ENCODE measurements around the gene ZNF134. TPM values are rescaled to one million over a fixed set of nuclear protein-coding genes. Genes with fewer than 3 reads are reported as not detected.

The ZNF134 gene
- total and polyA plus RNA-seq, 9 of the 15 experiments (the other 6 are each of a cell fraction or from before 2014, with no cell fraction given): 1.3 to 10.0 (median 5.7) TPM

DNA sequence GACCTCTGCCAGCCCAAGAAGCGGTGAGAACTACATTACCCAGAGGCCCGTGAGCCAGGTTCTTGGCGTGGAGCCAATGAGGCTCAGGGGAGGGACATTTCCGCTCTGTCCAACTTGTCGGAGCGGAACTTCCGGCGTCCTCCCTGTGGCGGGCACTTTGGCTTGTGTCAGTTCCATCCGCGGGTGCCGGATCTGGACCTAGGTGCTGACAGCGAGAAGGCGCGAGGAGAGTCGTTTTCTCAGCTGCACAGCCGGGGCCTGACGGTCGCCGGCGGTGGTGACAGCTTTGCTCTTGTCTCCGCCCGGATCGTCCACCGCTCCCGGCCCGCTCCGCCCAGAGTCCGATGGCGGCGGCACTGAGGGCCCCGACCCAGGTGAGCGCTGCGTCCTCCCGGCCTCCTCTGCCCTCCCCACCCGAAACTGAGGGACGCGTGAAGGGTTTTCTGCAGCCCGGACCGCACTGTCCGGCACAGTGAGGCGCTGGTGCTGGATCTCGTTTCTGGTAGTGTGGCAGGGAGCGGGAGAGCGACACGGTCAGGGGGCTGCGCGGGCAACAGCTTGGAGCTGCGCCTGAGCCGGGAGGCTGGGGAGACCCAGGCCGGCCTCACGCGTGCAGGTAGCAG lies 14.2 kb upstream of the ZNF134 start, which contains the start of gene ZNF530 (continued):
- TF ChIP-seq, protein P1, sequence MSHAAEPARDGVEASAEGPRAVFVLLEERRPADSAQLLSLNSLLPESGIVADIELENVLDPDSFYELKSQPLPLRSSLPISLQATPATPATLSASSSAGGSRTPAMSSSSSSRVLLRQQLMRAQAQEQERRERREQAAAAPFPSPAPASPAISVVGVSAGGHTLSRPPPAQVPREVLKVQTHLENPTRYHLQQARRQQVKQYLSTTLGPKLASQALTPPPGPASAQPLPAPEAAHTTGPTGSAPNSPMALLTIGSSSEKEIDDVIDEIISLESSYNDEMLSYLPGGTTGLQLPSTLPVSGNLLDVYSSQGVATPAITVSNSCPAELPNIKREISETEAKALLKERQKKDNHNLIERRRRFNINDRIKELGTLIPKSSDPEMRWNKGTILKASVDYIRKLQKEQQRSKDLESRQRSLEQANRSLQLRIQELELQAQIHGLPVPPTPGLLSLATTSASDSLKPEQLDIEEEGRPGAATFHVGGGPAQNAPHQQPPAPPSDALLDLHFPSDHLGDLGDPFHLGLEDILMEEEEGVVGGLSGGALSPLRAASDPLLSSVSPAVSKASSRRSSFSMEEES (CRISPR knock-in tag; IDR thresholded peaks at IDR 0.05): no peak

DNA sequence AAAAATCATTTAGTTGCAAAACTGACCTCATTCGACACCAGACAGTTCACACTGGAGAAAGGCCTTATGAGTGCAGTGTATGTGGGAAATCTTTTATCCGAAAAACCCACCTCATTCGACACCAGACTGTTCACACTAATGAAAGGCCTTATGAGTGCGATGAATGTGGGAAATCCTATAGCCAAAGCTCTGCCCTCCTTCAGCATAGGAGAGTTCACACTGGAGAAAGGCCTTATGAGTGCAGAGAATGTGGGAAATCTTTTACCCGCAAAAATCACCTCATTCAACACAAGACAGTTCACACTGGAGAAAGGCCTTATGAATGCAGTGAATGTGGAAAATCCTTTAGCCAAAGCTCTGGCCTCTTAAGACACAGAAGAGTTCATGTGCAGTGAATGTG lies 7.1 kb upstream of the ZNF134 start:
- Histone ChIP-seq H4K20me1 (replicated peaks; ENCODE audit: control insufficient read depth, insufficient read depth, low read length) (no peaks in the 10 kb centered on the region), H3K9ac (ENCODE audit: insufficient read depth in 1 of 2, low read depth in 2 of 2, low read length in 2 of 2) (no peak overlapping the region), H3K4me2 (ENCODE audit: insufficient read depth, low read length) (no peak overlapping the region), H3K79me2 (ENCODE audit: control insufficient read depth, insufficient read depth, low read length) (no peaks in the 10 kb centered on the region), H3K4me3 (no peak overlapping the region), H3K27ac (ENCODE audit: extremely low read depth, low read depth, low read length) (no peak overlapping the region), H2AFZ (ENCODE audit: low read depth, low read length) (no peak overlapping the region), H3K9me1 (ENCODE audit: control insufficient read depth, insufficient read depth, low read length) (no peaks in the 10 kb centered on the region), H3K4me1 (replicated peaks in 1 of 2; ENCODE audit: control insufficient read depth in 2 of 2, insufficient read depth in 2 of 2, low read length in 2 of 2) (no peaks in the 10 kb centered on the region), H3K36me3 (ENCODE audit: control insufficient read depth, insufficient read depth, low read length) (peaks cover 21% of the 10 kb centered on the region; the same call in 2 of the 3 replicates), H3K9me3 (replicated peaks; ENCODE audit: control insufficient read depth, insufficient read depth, low read depth, low read length) (peaks cover 12% of the 10 kb centered on the region), H3K27me3 (ENCODE audit: control insufficient read depth in 2 of 2, insufficient read depth in 2 of 2, low read length in 2 of 2) (no peaks in the 10 kb centered on the region)
- intact Hi-C loops (cut with micrococcal nuclease): no loop called here
- in situ Hi-C loops (cut with MboI): no loop called here
- no peak for TF ChIP-seq ZKSCAN1 (IDR thresholded peaks at IDR 0.05; ENCODE audit: low read depth, low read length)
- TF ChIP-seq ZNF75A (CRISPR knock-in tag; IDR thresholded peaks at IDR 0.05): peak; percentile 77; the same call in 1 of the 2 replicates
- WGBS (ENCODE audit: insufficient coverage, low coverage, missing lambda C conversion rate): 14% methylated on average over 5 of the region's 5 CpGs
- ChIA-PET CTCF (ENCODE audit: low intra/inter-chr PET ratio) (no interaction called here), POLR2A (no interaction called here)
- FAIRE-seq: no peak
- DNase-seq (ENCODE audit: extremely low read depth in 1 of 4, low spot score in 3 of 4): no peak
- no peak for ATAC-seq
- BruUV-seq (replicated peaks): no TSS peak
